H1 (cell line): ENCODE data around the gene ITGA3. TPM values are rescaled to one million over a fixed set of nuclear protein-coding genes. Genes with fewer than 3 reads are reported as not detected.

ENCODE experiments used
- CTCF ChIA-PET: fragments of 300-600 bp; sonication (Branson Sonifier 250); formaldehyde crosslinking; loops from one replicate; lab custom pipeline; 2021; ENCODE audit not compliant: partially characterized antibody; lab: Charles Lee
- POLR2A ChIA-PET: fragments of 300-600 bp; sonication (Branson Sonifier 250); formaldehyde crosslinking; loops from one replicate; lab custom pipeline; 2021; ENCODE audit warnings: inconsistent platforms; ENCODE audit not compliant: partially characterized antibody; lab: Charles Lee
- DNase-seq, 2 experiments: peaks; one replicate each; pipeline versions ENCODE4 v3.0.0 to v3.0.0-alpha.2; 2010 to 2022; ENCODE audit warnings: low spot score in 2 of 2, low read depth in 1 of 2, mixed read lengths in 1 of 2
- FAIRE-seq: peaks from 2 replicates; lab custom pipeline; 2011; peaks lifted over from hg19 to GRCh38; lab: Jason Lieb, UNC
- H2AFZ ChIP-seq: 2 replicates; pipeline ENCODE4 v1.8.1; 2012; ENCODE audit warnings: low read length, inconsistent platforms
- H2AK5ac ChIP-seq: 2 replicates; pipeline ENCODE4 v1.6.1; 2013; ENCODE audit warnings: low read depth, low read length
- H2BK120ac ChIP-seq: replicated peaks from 2 replicates; pipeline ENCODE3; 2013; ENCODE audit warnings: low read depth, low read length, inconsistent platforms
- H2BK12ac ChIP-seq: 2 replicates; pipeline ENCODE4 v1.6.1; 2013; ENCODE audit warnings: low read depth, low read length
- H2BK15ac ChIP-seq: 2 replicates; pipeline ENCODE4 v1.6.1; 2013; ENCODE audit warnings: low read length
- H2BK20ac ChIP-seq: 2 replicates; pipeline ENCODE4 v1.6.1; 2013; ENCODE audit warnings: low read length
- H2BK5ac ChIP-seq: 2 replicates; pipeline ENCODE4 v1.6.1; 2013; ENCODE audit warnings: low read depth, low read length
- H3K14ac ChIP-seq: 2 replicates; pipeline ENCODE4 v1.6.1; 2013; ENCODE audit warnings: inconsistent platforms; ENCODE audit not compliant: insufficient read length
- H3K18ac ChIP-seq: 2 replicates; pipeline ENCODE4 v1.6.1; 2013; ENCODE audit warnings: low read length; ENCODE audit errors: extremely low read depth
- H3K23ac ChIP-seq: 2 replicates; pipeline ENCODE4 v1.6.1; 2013; ENCODE audit warnings: inconsistent platforms; ENCODE audit not compliant: insufficient read length
- H3K23me2 ChIP-seq: 2 replicates; pipeline ENCODE4 v1.6.1; 2013; ENCODE audit warnings: low read depth, low read length
- H3K27ac ChIP-seq: 2 replicates; pipeline ENCODE4 v1.6.1; 2011; ENCODE audit warnings: low read depth, low read length, inconsistent platforms
- H3K27me3 ChIP-seq, 4 experiments: replicated peaks in 1 of 4; 1 replicate in 1 of 4; 2 replicates in 3 of 4; pipeline versions ENCODE4 v1.6.1 to v1.8.1; 2011 to 2013; ENCODE audit warnings: low read length in 3 of 4, mild to moderate bottlenecking in 3 of 4, inconsistent platforms in 2 of 4, mixed read lengths in 2 of 4, moderate library complexity in 1 of 4; ENCODE audit not compliant: control insufficient read depth in 3 of 4, insufficient read depth in 3 of 4; ENCODE audit errors: extremely low read depth in 1 of 4
- H3K36me3 ChIP-seq, 4 experiments: 2 replicates each; pipeline versions ENCODE4 v1.6.1 to v1.8.1; 2011 to 2013; ENCODE audit warnings: mild to moderate bottlenecking in 4 of 4, low read length in 3 of 4, moderate library complexity in 2 of 4, control low read depth in 1 of 4, inconsistent platforms in 1 of 4; ENCODE audit not compliant: insufficient read depth in 4 of 4, control insufficient read depth in 2 of 4
- H3K4ac ChIP-seq: replicated peaks from 2 replicates; pipeline ENCODE3; 2013; ENCODE audit warnings: low read length, low read depth, mixed read lengths, inconsistent platforms; ENCODE audit not compliant: insufficient read length
- H3K4me1 ChIP-seq, 4 experiments: replicated peaks in 1 of 4; 1 replicate in 1 of 4; 2 replicates in 3 of 4; pipeline versions ENCODE4 v1.6.1 to v1.8.1; 2011 to 2013; ENCODE audit warnings: low read length in 3 of 4, inconsistent platforms in 2 of 4, mixed read lengths in 1 of 4; ENCODE audit not compliant: insufficient read depth in 4 of 4, control insufficient read depth in 3 of 4
- H3K4me2 ChIP-seq, 2 experiments: 2 replicates each; pipeline versions ENCODE4 v1.6.1 to v1.8.1; 2011 to 2013; ENCODE audit warnings: low read depth in 2 of 2, low read length in 2 of 2, control low read depth in 1 of 2, inconsistent platforms in 1 of 2, mild to moderate bottlenecking in 1 of 2; ENCODE audit not compliant: insufficient read depth in 1 of 2
- H3K4me3 ChIP-seq, 4 experiments: fragments of 200-600, 300-600 bp in 1 of 4; sonication (generic), shearing (Covaris generic), sonication (Bioruptor Twin) in 1 of 4; 2 replicates each; pipeline versions ENCODE4 v1.5.1 to v1.8.1; 2011 to 2016; ENCODE audit warnings: low read length in 4 of 4, low read depth in 3 of 4, control low read depth in 2 of 4, inconsistent platforms in 2 of 4, mild to moderate bottlenecking in 2 of 4, mixed read lengths in 1 of 4, moderate library complexity in 1 of 4; ENCODE audit not compliant: insufficient read depth in 2 of 4; ENCODE audit errors: extremely low read depth in 1 of 4
- H3K56ac ChIP-seq: replicated peaks from 2 replicates; pipeline ENCODE3; 2013; ENCODE audit warnings: low read depth, mild to moderate bottlenecking, mixed read lengths, low read length, inconsistent platforms; ENCODE audit not compliant: insufficient read length
- H3K79me1 ChIP-seq: 2 replicates; pipeline ENCODE4 v1.6.1; 2013; ENCODE audit warnings: low read depth, low read length, control low read depth
- H3K79me2 ChIP-seq, 2 experiments: 2 replicates each; pipeline versions ENCODE4 v1.6.1 to v1.8.1; 2012 to 2013; ENCODE audit warnings: low read length in 2 of 2, mild to moderate bottlenecking in 2 of 2, inconsistent platforms in 1 of 2; ENCODE audit not compliant: insufficient read depth in 2 of 2, control insufficient read depth in 1 of 2
- H3K9ac ChIP-seq, 4 experiments: replicated peaks in 1 of 4; 1 replicate in 1 of 4; 2 replicates in 3 of 4; pipeline versions ENCODE4 v1.6.1 to v1.8.1; 2011 to 2013; ENCODE audit warnings: low read depth in 3 of 4, low read length in 3 of 4, control low read depth in 2 of 4, mild to moderate bottlenecking in 2 of 4, moderate library complexity in 2 of 4, inconsistent platforms in 1 of 4; ENCODE audit errors: extremely low read depth in 1 of 4
- H3K9me3 ChIP-seq, 2 experiments: 2 replicates each; pipeline versions ENCODE4 v1.6.1 to v1.8.1; 2012 to 2013; ENCODE audit warnings: mild to moderate bottlenecking in 2 of 2, moderate library complexity in 2 of 2, control low read depth in 1 of 2, inconsistent platforms in 1 of 2, low read depth in 1 of 2, low read length in 1 of 2, mixed read lengths in 1 of 2; ENCODE audit not compliant: insufficient read depth in 2 of 2
- H4K20me1 ChIP-seq, 2 experiments: replicated peaks in 1 of 2; 2 replicates each; pipeline versions ENCODE3 to v1.8.1; 2011 to 2013; ENCODE audit warnings: inconsistent platforms in 2 of 2, low read length in 2 of 2, mild to moderate bottlenecking in 1 of 2; ENCODE audit not compliant: insufficient read depth in 2 of 2, control insufficient read depth in 1 of 2
- H4K5ac ChIP-seq: 2 replicates; pipeline ENCODE4 v1.6.1; 2013; ENCODE audit warnings: low read length, low read depth, mixed read lengths, inconsistent platforms; ENCODE audit not compliant: insufficient read length
- H4K8ac ChIP-seq: 2 replicates; pipeline ENCODE4 v1.8.0; 2013; ENCODE audit warnings: mild to moderate bottlenecking, moderate library complexity, low read length, inconsistent platforms; ENCODE audit not compliant: insufficient read depth; ENCODE audit errors: extremely low read depth
- H4K91ac ChIP-seq: replicated peaks from 2 replicates; pipeline ENCODE3; 2013; ENCODE audit warnings: low read length, mixed read lengths, inconsistent platforms; ENCODE audit not compliant: insufficient read length
- ASH2L ChIP-seq: fragments of 200-600, 300-600 bp; sonication (generic); IDR thresholded peaks from one replicate; pipeline ENCODE4 v1.7.1; 2017; ENCODE audit warnings: low read length
- CTBP2 ChIP-seq: IDR thresholded peaks from 2 replicates; pipeline ENCODE4 v1.7.0; 2011; ENCODE audit warnings: borderline replicate concordance, mild to moderate bottlenecking, moderate library complexity, mixed read lengths, low read length; ENCODE audit not compliant: insufficient read depth, insufficient read length
- FOSL1 ChIP-seq: IDR thresholded peaks from 2 replicates; pipeline ENCODE4 v1.6.1; 2011; ENCODE audit warnings: mild to moderate bottlenecking, low read depth, low read length, moderate library complexity; ENCODE audit not compliant: insufficient read depth
- GABPA ChIP-seq: IDR thresholded peaks from 2 replicates; pipeline ENCODE4 v1.6.1; 2011; ENCODE audit warnings: mild to moderate bottlenecking, low read length, moderate library complexity, borderline replicate concordance; ENCODE audit not compliant: insufficient read depth
- MAFK ChIP-seq: IDR thresholded peaks from 2 replicates; pipeline ENCODE4 v1.6.1; 2012; ENCODE audit warnings: low read depth, mild to moderate bottlenecking, improper control_type of control experiment, low read length
- NANOG ChIP-seq: IDR thresholded peaks from 2 replicates; pipeline ENCODE4 v1.6.1; 2011; ENCODE audit warnings: low read length, low read depth, mild to moderate bottlenecking, inconsistent platforms; ENCODE audit not compliant: insufficient read depth, poor library complexity, severe bottlenecking
- POU5F1 ChIP-seq: IDR thresholded peaks from 2 replicates; pipeline ENCODE4 v1.6.1; 2011; ENCODE audit warnings: low read depth, mild to moderate bottlenecking, low read length, moderate library complexity
- RBBP5 ChIP-seq: IDR thresholded peaks from 2 replicates; pipeline ENCODE4 v1.7.1; 2012; ENCODE audit warnings: low read depth, mild to moderate bottlenecking, inconsistent platforms, low read length, moderate library complexity, borderline replicate concordance
- RXRA ChIP-seq: IDR thresholded peaks from 2 replicates; pipeline ENCODE4 v1.6.1; 2011; ENCODE audit warnings: low read depth, mild to moderate bottlenecking, low read length, moderate library complexity; ENCODE audit not compliant: insufficient read depth
- SIRT6 ChIP-seq: IDR thresholded peaks from one replicate; pipeline ENCODE4 v1.7.1; 2012; ENCODE audit warnings: low read length, inconsistent platforms
- TAF1 ChIP-seq: IDR thresholded peaks from 2 replicates; pipeline ENCODE4 v1.6.1; 2011; ENCODE audit warnings: mild to moderate bottlenecking, low read depth, low read length
- TBP ChIP-seq: IDR thresholded peaks from 2 replicates; pipeline ENCODE4 v1.6.1; 2011; ENCODE audit warnings: low read depth, low read length, improper control_type of control experiment
- TCF12 ChIP-seq: IDR thresholded peaks from 2 replicates; pipeline ENCODE4 v1.6.1; 2011; ENCODE audit warnings: low read depth, mild to moderate bottlenecking, low read length
- WGBS, 2 experiments: shearing (Covaris generic) in 1 of 2; methylation state at CpG; one replicate each; pipeline versions ENCODE4 v1.1.6 to v1.1.7; 2013 to 2015; ENCODE audit warnings: low lambda C conversion rate in 2 of 2, mixed read lengths in 2 of 2, inconsistent platforms in 1 of 2, low coverage in 1 of 2, missing lambda C conversion rate in 1 of 2; ENCODE audit not compliant: insufficient replicate concordance in 2 of 2, insufficient coverage in 1 of 2, insufficient read length in 1 of 2; ENCODE audit errors: extremely low coverage in 1 of 2, missing lambda C conversion rate in 1 of 2; 5-methylcytosine and 5-hydroxymethylcytosine counted together
- polyA plus RNA-seq, 7 experiments: library from polyadenylated mRNA; depleted of rRNA in 3 of 7; stranded (reverse) in 5 of 7; unstranded in 2 of 7; fragments of >200 nt in 5 of 7; fragments of 200-250 nt in 2 of 7; gene quantifications; 1 replicate in 5 of 7; 2 replicates in 1 of 7; 4 replicates in 1 of 7; pipeline versions ENCODE4 v1.2.1 to v1.2.3, GENCODE V29; 2011 to 2013; ENCODE audit warnings: missing spikeins in 2 of 7, mixed read lengths in 2 of 7
- total RNA-seq: library from RNA; stranded (reverse); fragmentation: NEBNext Ultra II Directional; extraction: Animal tissue kit (Norgen Biotek cat#: 25700); gene quantifications from 2 replicates; pipeline ENCODE4 v1.2.1, GENCODE V29; 2021

The ITGA3 gene
- total and polyA plus RNA-seq, 2 of the 8 experiments (the other 6 are each of a cell fraction or from before 2014, with no cell fraction given), result 24.0 to 24.2 TPM

DNA sequence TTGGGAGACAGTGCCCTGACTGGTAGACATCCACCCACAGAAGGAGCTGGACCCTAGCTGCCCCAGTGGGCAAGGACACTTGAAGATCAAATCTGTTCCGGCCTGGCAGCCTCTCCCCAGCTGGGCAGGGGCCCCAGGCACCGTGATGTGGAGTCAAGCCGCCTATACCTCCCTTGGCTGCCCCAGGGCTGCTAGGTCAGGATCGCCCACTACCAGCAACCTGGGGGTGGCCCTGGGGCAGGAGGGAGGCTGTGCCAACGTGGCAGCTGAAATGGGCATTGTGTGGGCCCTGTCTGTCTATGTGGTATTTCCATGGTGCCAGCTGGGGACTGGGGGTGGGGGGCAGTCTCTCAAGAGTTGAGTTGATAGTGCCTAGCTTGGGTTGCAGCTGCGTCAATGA, 40.2 kb downstream of the ITGA3 start:
- Histone ChIP-seq H2AK5ac (no peak overlapping the region), H3K14ac (no peak overlapping the region), H3K4ac (no peak overlapping the region), H3K4me1 (peaks cover 0 to 13% (median 9%) of the 10 kb centered on the region in 4 experiments; a peak in 6 of 7 replicates), H3K23me2 (peaks cover 14% of the 10 kb centered on the region), H2BK5ac (peak overlapping the region; percentile 44; the same call in 1 of the 2 replicates), H3K27me3 (peaks cover 0 to 3% (median 0%) of the 10 kb centered on the region in 4 experiments; a peak in 3 of 7 replicates), H2BK120ac (no peak overlapping the region), H3K79me2 (peaks cover 0 to 4% of the 10 kb centered on the region in 2 experiments; a peak in 1 of 4 replicates), H4K20me1 (no peaks in the 10 kb centered on the region), H2BK15ac (no peak overlapping the region), H3K56ac (no peak overlapping the region), H3K36me3 (peaks cover 0 to 9% (median 0%) of the 10 kb centered on the region in 4 experiments; a peak in 1 of 8 replicates), H3K18ac (no peak overlapping the region; the same call in 1 of the 2 replicates), H2BK20ac (no peak overlapping the region), H2BK12ac (peak overlapping the region; percentile 27; the same call in 1 of the 2 replicates), H3K4me3 (peak overlapping the region; percentile 76 to 92 (median 82)), H2AFZ (no peak overlapping the region), H3K4me2 (peak overlapping the region; percentile 91), H4K91ac (no peak overlapping the region), H3K79me1 (peaks cover 3% of the 10 kb centered on the region), H4K5ac (no peak overlapping the region), H3K9ac (no peak overlapping the region; a peak in 1 of 7 replicates), H3K23ac (no peak overlapping the region), H3K27ac (no peak overlapping the region), H3K9me3 (no peaks in the 10 kb centered on the region), H4K8ac (no peak overlapping the region; the same call in 1 of the 2 replicates)
- ChIA-PET CTCF (interaction anchor here (0.5 to 15.7 kb wide), 6 partner anchors 9 to 1331 kb away, joined by 3 to 412 read pairs (median 4); no protein-coding TSS in a partner anchor), POLR2A (interaction anchor here (1.2 to 1.3 kb wide), 2 partner anchors 15 to 56 kb away, joined by 3 to 6 read pairs; no protein-coding TSS in a partner anchor)
- no peak for DNase-seq
- no peak for FAIRE-seq
- WGBS, 2 experiments, result 64% methylated on average over 6 of the region's 6 CpGs; no CpG with 5 or more reads in 1 of the 2 experiments
- TF ChIP-seq GABPA, result no peak
- TF ChIP-seq SIRT6, result no peak
- TF ChIP-seq RBBP5, result no peak
- TF ChIP-seq POU5F1, result no peak
- TF ChIP-seq TCF12, result no peak
- TF ChIP-seq TAF1, result no peak
- no peak for TF ChIP-seq ASH2L
- no peak for TF ChIP-seq MAFK
- no peak for TF ChIP-seq TBP
- TF ChIP-seq RXRA, result no peak
- no peak for TF ChIP-seq NANOG
- no peak for TF ChIP-seq FOSL1
- TF ChIP-seq CTBP2, result no peak
